ENCODE data around the gene WDFY3.

The WDFY3 gene

GRCh38 chr4:84966382-84967242 lies at the start of gene WDFY3:
Gene WDFY3 (minus strand): TSS chr4:84966690. CDS start chr4:84860591, 106,099 bp downstream.
- DNase-seq, result peak; percentile 85

- no peak for DNase-seq
Measured at GRCh38 chr4:85005865-85006377, 39.4 kb upstream of the WDFY3 start.

GRCh38 chr4:85000343-85000742 lies 33.9 kb upstream of the WDFY3 start:
- no peak for DNase-seq

- DNase-seq, result no peak
Measured at GRCh38 chr4:84995386-84995785, 28.9 kb upstream of the WDFY3 start.

- no peak for DNase-seq
Measured at GRCh38 chr4:84994280-84994679, 27.8 kb upstream of the WDFY3 start.

- DNase-seq, result no peak
Measured at GRCh38 chr4:84985952-84986351, 19.5 kb upstream of the WDFY3 start.

GRCh38 chr4:84977396-84977795 lies 10.9 kb upstream of the WDFY3 start:
- no peak for DNase-seq

- no peak for DNase-seq
Measured at GRCh38 chr4:84973856-84974255, 7.4 kb upstream of the WDFY3 start.

GRCh38 chr4:84971319-84971932 lies 4.9 kb upstream of the WDFY3 start:
- DNase-seq, result peak; percentile 61

- DNase-seq, result peak; percentile 81
Measured at GRCh38 chr4:84968925-84969324, 2.4 kb upstream of the WDFY3 start.

- DNase-seq, result no peak
Measured at GRCh38 chr4:84967243-84967690, 777 bp upstream of the WDFY3 start.

GRCh38 chr4:84965553-84966381 lies 723 bp downstream of the WDFY3 start:
- DNase-seq, result peak; percentile 29

- no peak for DNase-seq
Measured at GRCh38 chr4:84964995-84965552, 1.4 kb downstream of the WDFY3 start.

- no peak for DNase-seq
Measured at GRCh38 chr4:84962102-84962501, 4.4 kb downstream of the WDFY3 start.

- no peak for DNase-seq
Measured at GRCh38 chr4:84958434-84958833, 8.1 kb downstream of the WDFY3 start.

GRCh38 chr4:84957514-84958420 lies 8.7 kb downstream of the WDFY3 start:
- DNase-seq, result no peak

GRCh38 chr4:84956014-84956413 lies 10.5 kb downstream of the WDFY3 start:
- DNase-seq, result peak; percentile 49

- no peak for DNase-seq
Measured at GRCh38 chr4:84954982-84955567, 11.4 kb downstream of the WDFY3 start.

GRCh38 chr4:84952776-84953175 lies 13.7 kb downstream of the WDFY3 start:
- DNase-seq, result no peak

GRCh38 chr4:84952004-84952403 lies 14.5 kb downstream of the WDFY3 start:
- no peak for DNase-seq

- no peak for DNase-seq
Measured at GRCh38 chr4:84948056-84948455, 18.4 kb downstream of the WDFY3 start.

Measured in NCI-H2171 treated with DMSO at 0.1 percent for 48 hours (cell line).